Adrenal gland (tissue), 12 donors: ENCODE measurements around the gene ZNF222. TPM values are rescaled to one million over a fixed set of nuclear protein-coding genes. Genes with fewer than 3 reads are reported as not detected.

ENCODE experiments used
- DNase-seq, 7 donors: peaks; one replicate each; pipeline ENCODE4 v3.0.0-alpha.2; 2019 to 2020
- H3K27ac ChIP-seq, 5 donors: fragments of 200-600 bp; sonication (generic) in 4 of 5; 1 replicate in 3 of 5; 2 replicates in 2 of 5; pipeline versions ENCODE4 v1.5.1 to v1.8.0; 2016 to 2020; ENCODE audit warnings: mild to moderate bottlenecking in 1 of 5
- H3K27me3 ChIP-seq: fragments of 200-600 bp; 2 replicates; pipeline ENCODE4 v1.8.0; 2021
- H3K36me3 ChIP-seq, 2 donors: fragments of 200-600 bp; replicated peaks in 1 of 2; 1 replicate in 1 of 2; 2 replicates in 1 of 2; pipeline versions ENCODE4 v1.5.1 to v1.8.0; 2018 to 2022
- H3K4me1 ChIP-seq, 2 donors: fragments of 200-600 bp; replicated peaks in 1 of 2; 1 replicate in 1 of 2; 2 replicates in 1 of 2; pipeline versions ENCODE4 v1.5.1 to v1.8.0; 2018 to 2021
- H3K4me3 ChIP-seq, 4 donors: fragments of 200-600 bp; sonication (generic) in 3 of 4; one replicate each; pipeline ENCODE4 v1.5.1; 2016 to 2018
- H3K9me3 ChIP-seq, 3 donors: fragments of 200-600 bp; sonication (generic) in 1 of 3; replicated peaks in 1 of 3; 1 replicate in 2 of 3; 2 replicates in 1 of 3; pipeline versions ENCODE4 v1.5.1 to v1.8.0; 2016 to 2021
- POLR2A ChIP-seq, 2 donors: fragments of 450-650 bp; IDR thresholded peaks; one replicate each; pipeline ENCODE4 v1.6.1; 2017; ENCODE audit warnings: antibody characterized with exemption in 2 of 2, mild to moderate bottlenecking in 2 of 2, moderate library complexity in 1 of 2
- WGBS, 4 donors: extraction: QIAGEN DNeasy Blood & Tissue Kit in 2 of 4; methylation state at CpG; one replicate each; pipeline versions ENCODE4 v1.1.5 to v1.1.7; 2013 to 2017; 5-methylcytosine and 5-hydroxymethylcytosine counted together
- intact Hi-C, 2 donors: fragments of 100-400 bp; cut with DNase I; formaldehyde crosslinking; loops; one replicate each; pipeline versions ENCODE4 v1.14.1 to v1.15.0; 2022 to 2023
- polyA plus RNA-seq, 3 donors: library from polyadenylated mRNA; stranded (reverse); fragments of 200-250 nt in 2 of 3; fragments of 350-450 nt in 1 of 3; fragmentation: Illumina TruSeq in 1 of 3; extraction: RNeasy Lipid Tissue Mini Kit (QIAGEN cat#74804) in 1 of 3; gene quantifications; one replicate each; pipeline ENCODE4 v1.2.3, GENCODE V29; 2013 to 2014
- total RNA-seq, 9 donors: library from RNA; depleted of rRNA in 4 of 9; stranded (reverse); fragments of >200 nt in 4 of 9; fragments of 120-200 nt in 1 of 9; fragmentation: NEBNext Ultra II Directional in 1 of 9; extraction: Animal tissue kit (Norgen Biotek cat#: 25700) in 1 of 9; gene quantifications; one replicate each; pipeline versions ENCODE4 v1.1.0 to v1.2.4, GENCODE V29; 2013 to 2023
- TF ChIP-seq, protein P1 (sequence below), 6 experiments: fragments of 450-650 bp in 4 of 6; fragments of 200-600 bp in 2 of 6; sonication (generic) in 1 of 6; IDR thresholded peaks; 1 replicate in 5 of 6; 2 replicates in 1 of 6; pipeline versions ENCODE4 v1.5.1 to v1.8.0; 2016 to 2021; ENCODE audit warnings: antibody characterized with exemption in 6 of 6, mild to moderate bottlenecking in 2 of 6, moderate library complexity in 1 of 6
- donor health status: healthy with polysubstance abuse.
- donor health status: Bipolar disorder and iron deficiency.
- donor health status: DM: yes; HTN: yes; CAD: no.
- donor health status: DM: no; HTN: no; CAD: no.
- donor health status: DM: no; HTN: no; CAD: no.
- donor health status: DM: yes; HTN: yes; CAD: no.

Gene ZNF222
- total and polyA plus RNA-seq, 12 donors: 2.3 to 10.9 (median 4.5) TPM

DNA sequence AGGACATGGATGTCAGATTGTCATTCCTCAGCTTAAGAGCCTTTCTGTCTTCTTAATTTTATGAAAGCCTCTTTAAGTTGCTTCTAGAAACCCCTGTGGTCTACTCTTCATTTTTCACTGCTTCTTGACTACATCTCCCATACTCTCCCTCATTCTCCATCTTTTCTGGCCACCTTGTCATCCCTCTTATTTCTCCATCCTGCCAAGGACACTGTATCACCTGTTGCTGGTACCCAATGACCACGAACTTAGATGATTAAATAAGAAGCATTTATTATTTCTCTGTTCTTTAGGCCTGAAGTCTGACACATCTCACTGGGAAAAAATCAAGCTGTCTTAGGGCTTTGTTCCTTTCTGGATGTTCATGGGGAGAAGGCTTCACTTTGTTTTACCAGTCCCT, 35.9 kb downstream of the ZNF222 start:
- 88 to 100% (median 96%) methylated on average over 1 of the region's 1 CpG for WGBS, 4 donors
- Histone ChIP-seq H3K4me3 (no peak overlapping the region), H3K4me1 (no peaks in the 10 kb centered on the region), H3K27me3 (no peaks in the 10 kb centered on the region), H3K9me3 (peaks cover 0 to 7% (median 0%) of the 10 kb centered on the region in 3 donors), H3K27ac (no peak overlapping the region), H3K36me3 (peaks cover 0 to 43% of the 10 kb centered on the region in 2 donors)
- DNase-seq: no peak
- intact Hi-C loops: no loop called here
- no peak for TF ChIP-seq POLR2A (IDR thresholded peaks at IDR 0.05)
- TF ChIP-seq, protein P1, sequence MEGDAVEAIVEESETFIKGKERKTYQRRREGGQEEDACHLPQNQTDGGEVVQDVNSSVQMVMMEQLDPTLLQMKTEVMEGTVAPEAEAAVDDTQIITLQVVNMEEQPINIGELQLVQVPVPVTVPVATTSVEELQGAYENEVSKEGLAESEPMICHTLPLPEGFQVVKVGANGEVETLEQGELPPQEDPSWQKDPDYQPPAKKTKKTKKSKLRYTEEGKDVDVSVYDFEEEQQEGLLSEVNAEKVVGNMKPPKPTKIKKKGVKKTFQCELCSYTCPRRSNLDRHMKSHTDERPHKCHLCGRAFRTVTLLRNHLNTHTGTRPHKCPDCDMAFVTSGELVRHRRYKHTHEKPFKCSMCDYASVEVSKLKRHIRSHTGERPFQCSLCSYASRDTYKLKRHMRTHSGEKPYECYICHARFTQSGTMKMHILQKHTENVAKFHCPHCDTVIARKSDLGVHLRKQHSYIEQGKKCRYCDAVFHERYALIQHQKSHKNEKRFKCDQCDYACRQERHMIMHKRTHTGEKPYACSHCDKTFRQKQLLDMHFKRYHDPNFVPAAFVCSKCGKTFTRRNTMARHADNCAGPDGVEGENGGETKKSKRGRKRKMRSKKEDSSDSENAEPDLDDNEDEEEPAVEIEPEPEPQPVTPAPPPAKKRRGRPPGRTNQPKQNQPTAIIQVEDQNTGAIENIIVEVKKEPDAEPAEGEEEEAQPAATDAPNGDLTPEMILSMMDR (IDR thresholded peaks at IDR 0.05): no peak

DNA sequence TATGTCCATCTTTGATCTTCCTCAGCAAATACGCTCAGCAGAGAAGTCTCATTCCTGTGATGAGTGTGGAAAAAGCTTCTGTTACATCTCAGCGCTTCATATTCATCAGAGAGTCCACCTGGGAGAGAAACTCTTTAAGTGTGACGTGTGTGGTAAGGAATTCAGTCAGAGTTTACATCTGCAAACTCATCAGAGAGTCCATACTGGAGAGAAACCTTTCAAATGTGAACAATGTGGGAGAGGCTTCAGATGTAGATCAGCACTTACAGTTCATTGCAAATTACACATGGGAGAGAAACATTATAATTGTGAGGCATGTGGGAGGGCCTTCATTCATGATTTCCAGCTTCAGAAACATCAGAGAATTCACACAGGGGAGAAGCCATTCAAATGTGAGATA, 41.1 kb downstream of the ZNF222 start:
- H3K27ac ChIP-seq: no peak overlapping the region
- H3K4me3 ChIP-seq: peak overlapping the region in 1 of 4 donors; percentile 16
- H3K36me3 ChIP-seq: peaks cover 0 to 28% of the 10 kb centered on the region in 2 donors
- peaks cover 0 to 20% (median 0%) of the 10 kb centered on the region in 3 donors for H3K9me3 ChIP-seq
- WGBS, 4 donors: 59 to 82% (median 73%) methylated on average over 3 of the region's 3 CpGs
- H3K27me3 ChIP-seq: no peaks in the 10 kb centered on the region
- TF ChIP-seq POLR2A (IDR thresholded peaks at IDR 0.05): no peak
- TF ChIP-seq, protein P1 (IDR thresholded peaks at IDR 0.05): no peak
- intact Hi-C loops: no loop called here
- no peaks in the 10 kb centered on the region for H3K4me1 ChIP-seq
- DNase-seq: no peak

DNA sequence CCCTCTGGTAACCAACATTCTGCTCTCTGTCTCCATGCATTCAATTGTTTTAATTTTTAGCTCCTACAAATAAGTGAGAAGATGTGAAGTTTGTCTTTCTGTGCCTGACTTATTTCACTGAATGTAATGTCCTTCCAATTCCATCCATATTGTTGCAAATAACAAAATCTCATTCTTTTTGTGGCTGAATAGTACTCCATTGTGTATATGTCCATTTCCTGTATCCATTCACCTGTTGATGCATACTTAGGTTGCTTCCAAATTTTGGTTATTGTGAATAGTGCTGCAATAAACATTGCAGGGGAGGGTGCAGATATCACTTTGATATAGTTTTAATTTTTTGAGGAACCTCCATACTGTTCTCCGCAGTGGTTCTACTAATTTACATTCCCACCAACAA, 44.2 kb downstream of the ZNF222 start:
- peaks cover 0 to 3% of the 10 kb centered on the region in 2 donors for H3K36me3 ChIP-seq
- H3K9me3 ChIP-seq: peaks cover 0 to 20% (median 0%) of the 10 kb centered on the region in 3 donors
- TF ChIP-seq, protein P1 (IDR thresholded peaks at IDR 0.05): no peak
- no peak for TF ChIP-seq POLR2A (IDR thresholded peaks at IDR 0.05)
- H3K27ac ChIP-seq: no peak overlapping the region
- peaks cover 0 to 7% of the 10 kb centered on the region in 2 donors for H3K4me1 ChIP-seq
- no peak overlapping the region for H3K4me3 ChIP-seq
- DNase-seq: no peak
- WGBS, 4 donors: 91 to 98% (median 95%) methylated on average over 1 of the region's 1 CpG
- no peaks in the 10 kb centered on the region for H3K27me3 ChIP-seq
- intact Hi-C loops: no loop called here

DNA sequence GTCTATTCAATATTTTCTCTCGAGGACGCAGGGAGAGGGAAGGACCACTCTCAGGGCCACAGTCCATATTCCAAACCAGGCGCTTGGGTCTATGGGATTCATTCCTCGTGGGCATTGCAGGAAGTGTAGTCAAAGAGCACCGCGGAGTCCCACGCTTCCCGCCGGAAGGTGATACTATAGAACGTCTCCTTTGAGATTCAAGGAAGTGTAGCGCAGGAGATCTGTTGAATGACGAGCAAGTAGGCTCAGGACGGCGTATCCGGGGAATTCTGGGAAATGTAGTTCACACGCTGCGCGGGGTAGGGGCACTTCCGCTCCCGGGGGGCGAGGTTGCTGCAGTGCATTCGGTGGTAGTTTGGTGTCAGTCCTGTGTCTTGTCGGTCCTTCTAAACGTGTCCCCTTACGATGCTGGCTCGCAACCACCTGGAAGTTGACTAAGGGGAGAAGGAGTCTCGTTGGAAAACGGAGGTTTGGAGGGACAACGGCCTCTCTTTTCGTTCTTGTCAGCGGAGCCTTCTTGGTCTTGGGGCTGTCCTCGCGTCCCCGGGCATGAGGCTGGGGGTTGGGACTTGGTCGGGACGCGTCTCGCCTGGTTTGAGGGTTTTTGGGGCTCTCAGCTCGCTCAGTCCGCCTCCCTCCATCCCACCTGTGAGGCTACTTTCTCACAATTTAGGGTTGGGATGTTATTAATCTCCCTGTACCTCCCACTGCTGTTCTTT, 46.8 kb downstream of the ZNF222 start, which contains the start of gene ZNF284:
TSS of gene ZNF284 (plus strand) at position 336 of the 719 bp plus-strand sequence. CDS start 4,231 bp downstream, outside the sequence.
- intact Hi-C loops: no loop called here
- 0 to 1% (median 0%) methylated on average over 27 to 40 of the region's 40 CpGs for WGBS, 4 donors
- Histone ChIP-seq H3K4me1 (peaks cover 0 to 7% of the 10 kb centered on the region in 2 donors), H3K4me3 (peak within 1 kb of the TSS; percentile 10 to 72 (median 65)), H3K9me3 (peaks cover 0 to 4% (median 0%) of the 10 kb centered on the region in 3 donors), H3K27me3 (no peaks in the 10 kb centered on the region), H3K36me3 (no peaks in the 10 kb centered on the region), H3K27ac (peak within 1 kb of the TSS in 2 of 5 donors; percentile 21 to 56)
- DNase-seq: peak; percentile 81 to 95 (median 87)
- peak in 1 of 2 donors; percentile 30 for TF ChIP-seq POLR2A (IDR thresholded peaks at IDR 0.05)
- TF ChIP-seq, protein P1 (IDR thresholded peaks at IDR 0.05): no peak
